WTC11 (cell line): ENCODE results near the gene PITPNM3.

Experiments used
- ATF2 ChIP-seq: sonication (generic); formaldehyde crosslinking; IDR thresholded peaks from 2 replicates; pipeline ENCODE4 v1.8.1; 2022; ENCODE audit warnings: low read depth, missing genetic modification reagents, borderline replicate concordance
- NFYB ChIP-seq: sonication (generic); formaldehyde crosslinking; conservative IDR thresholded peaks from 2 replicates; pipeline ENCODE4 v1.8.0; 2022; ENCODE audit warnings: low read depth, missing genetic modification reagents
- ZNF121 ChIP-seq: sonication (generic); formaldehyde crosslinking; IDR thresholded peaks from 2 replicates; pipeline ENCODE4 v1.8.0; 2023; ENCODE audit warnings: missing genetic modification reagents
- TF ChIP-seq, protein P1 (sequence below): fragments of 200-600 bp; IDR thresholded peaks from 2 replicates; pipeline ENCODE4 v1.8.0; 2022; ENCODE audit warnings: antibody characterized with exemption

- no peak for TF ChIP-seq ZNF121
- TF ChIP-seq, protein P1, sequence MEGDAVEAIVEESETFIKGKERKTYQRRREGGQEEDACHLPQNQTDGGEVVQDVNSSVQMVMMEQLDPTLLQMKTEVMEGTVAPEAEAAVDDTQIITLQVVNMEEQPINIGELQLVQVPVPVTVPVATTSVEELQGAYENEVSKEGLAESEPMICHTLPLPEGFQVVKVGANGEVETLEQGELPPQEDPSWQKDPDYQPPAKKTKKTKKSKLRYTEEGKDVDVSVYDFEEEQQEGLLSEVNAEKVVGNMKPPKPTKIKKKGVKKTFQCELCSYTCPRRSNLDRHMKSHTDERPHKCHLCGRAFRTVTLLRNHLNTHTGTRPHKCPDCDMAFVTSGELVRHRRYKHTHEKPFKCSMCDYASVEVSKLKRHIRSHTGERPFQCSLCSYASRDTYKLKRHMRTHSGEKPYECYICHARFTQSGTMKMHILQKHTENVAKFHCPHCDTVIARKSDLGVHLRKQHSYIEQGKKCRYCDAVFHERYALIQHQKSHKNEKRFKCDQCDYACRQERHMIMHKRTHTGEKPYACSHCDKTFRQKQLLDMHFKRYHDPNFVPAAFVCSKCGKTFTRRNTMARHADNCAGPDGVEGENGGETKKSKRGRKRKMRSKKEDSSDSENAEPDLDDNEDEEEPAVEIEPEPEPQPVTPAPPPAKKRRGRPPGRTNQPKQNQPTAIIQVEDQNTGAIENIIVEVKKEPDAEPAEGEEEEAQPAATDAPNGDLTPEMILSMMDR, result no peak
- TF ChIP-seq ATF2 (CRISPR knock-in tag), result no peak
- no peak for TF ChIP-seq NFYB
Measured at GRCh38 chr17:6541886-6542285, 14.5 kb downstream of the PITPNM3 start.
